GM19438 (cell line): ENCODE measurements around the gene NOL7.

Experiments used
- ATAC-seq: cut with Tn5 transposase; IDR thresholded peaks from one replicate; pipeline ENCODE4 v1.9.1; 2021; ENCODE audit warnings: low read depth; ENCODE audit not compliant: unreplicated experiment

NOL7 gene

GRCh38 chr6:13593720-13594119 is 21.4 kb upstream of the NOL7 start:
- no peak for ATAC-seq

- no peak for ATAC-seq
Measured at GRCh38 chr6:13597073-13597472, 18.1 kb upstream of the NOL7 start.

GRCh38 chr6:13600036-13600435 is 15.1 kb upstream of the NOL7 start:
- ATAC-seq: no peak

GRCh38 chr6:13604135-13604534 is 11.0 kb upstream of the NOL7 start:
- no peak for ATAC-seq

GRCh38 chr6:13604546-13605416 is 10.4 kb upstream of the NOL7 start:
- ATAC-seq: no peak

GRCh38 chr6:13605634-13606033 is 9.5 kb upstream of the NOL7 start:
- no peak for ATAC-seq

GRCh38 chr6:13611715-13612114 is 3.4 kb upstream of the NOL7 start:
- ATAC-seq: no peak

- no peak for ATAC-seq
Measured at GRCh38 chr6:13613029-13613594, 2.0 kb upstream of the NOL7 start.

GRCh38 chr6:13614126-13614925 is 809 bp upstream of the NOL7 start:
- ATAC-seq: peak; percentile 22

GRCh38 chr6:13615792-13616120 is 621 bp downstream of the NOL7 start:
- no peak for ATAC-seq

- no peak for ATAC-seq
Measured at GRCh38 chr6:13617066-13617465, 1.9 kb downstream of the NOL7 start.

GRCh38 chr6:13624871-13625288 is 9.7 kb downstream of the NOL7 start:
- ATAC-seq: no peak

GRCh38 chr6:13629459-13630116 is 14.5 kb downstream of the NOL7 start:
- no peak for ATAC-seq

- no peak for ATAC-seq
Measured at GRCh38 chr6:13630499-13630898, 15.4 kb downstream of the NOL7 start.

GRCh38 chr6:13633343-13633742 is 18.2 kb downstream of the NOL7 start:
- no peak for ATAC-seq

- no peak for ATAC-seq
Measured at GRCh38 chr6:13635948-13636658, 21.0 kb downstream of the NOL7 start.

GRCh38 chr6:13638014-13638413 is 22.9 kb downstream of the NOL7 start:
- no peak for ATAC-seq

- ATAC-seq: no peak
Measured at GRCh38 chr6:13638626-13639025, 23.5 kb downstream of the NOL7 start.

GRCh38 chr6:13641315-13641714 is 26.2 kb downstream of the NOL7 start:
- ATAC-seq: no peak

GRCh38 chr6:13643125-13643524 is 28.0 kb downstream of the NOL7 start:
- ATAC-seq: no peak
